Measurements from ENCODE around the gene CUL1.

- TF ChIP-seq FOXM1 (IDR thresholded peaks at IDR 0.05; ENCODE audit: borderline replicate concordance), result no peak
- TF ChIP-seq SP1 (IDR thresholded peaks at IDR 0.05), result no peak
- no peak for TF ChIP-seq ZNF384 (IDR thresholded peaks at IDR 0.05)
- no peak for TF ChIP-seq HDGF (IDR thresholded peaks at IDR 0.05; ENCODE audit: borderline replicate concordance)
- no peak for TF ChIP-seq BHLHE40 (IDR thresholded peaks at IDR 0.05; ENCODE audit: borderline replicate concordance)
- TF ChIP-seq TARDBP (IDR thresholded peaks at IDR 0.05), result no peak
- no peak for TF ChIP-seq NFRKB (IDR thresholded peaks at IDR 0.05)
- no peak for TF ChIP-seq FOXK2 (IDR thresholded peaks at IDR 0.05)
- no peak for TF ChIP-seq SUZ12 (IDR thresholded peaks at IDR 0.05)
- TF ChIP-seq ARNT (IDR thresholded peaks at IDR 0.05), result no peak
Measured at GRCh38 chr7:148717266-148717793, 18.6 kb downstream of the CUL1 start.

Data from HEK293T (cell line).